ENCODE results near the gene PHF2. TPM values are rescaled to one million over a fixed set of nuclear protein-coding genes. Genes with fewer than 3 reads are reported as not detected.

The PHF2 gene
- total and polyA plus RNA-seq, 2 experiments from 2014 or later, result 4.3 to 11.8 TPM

DNA sequence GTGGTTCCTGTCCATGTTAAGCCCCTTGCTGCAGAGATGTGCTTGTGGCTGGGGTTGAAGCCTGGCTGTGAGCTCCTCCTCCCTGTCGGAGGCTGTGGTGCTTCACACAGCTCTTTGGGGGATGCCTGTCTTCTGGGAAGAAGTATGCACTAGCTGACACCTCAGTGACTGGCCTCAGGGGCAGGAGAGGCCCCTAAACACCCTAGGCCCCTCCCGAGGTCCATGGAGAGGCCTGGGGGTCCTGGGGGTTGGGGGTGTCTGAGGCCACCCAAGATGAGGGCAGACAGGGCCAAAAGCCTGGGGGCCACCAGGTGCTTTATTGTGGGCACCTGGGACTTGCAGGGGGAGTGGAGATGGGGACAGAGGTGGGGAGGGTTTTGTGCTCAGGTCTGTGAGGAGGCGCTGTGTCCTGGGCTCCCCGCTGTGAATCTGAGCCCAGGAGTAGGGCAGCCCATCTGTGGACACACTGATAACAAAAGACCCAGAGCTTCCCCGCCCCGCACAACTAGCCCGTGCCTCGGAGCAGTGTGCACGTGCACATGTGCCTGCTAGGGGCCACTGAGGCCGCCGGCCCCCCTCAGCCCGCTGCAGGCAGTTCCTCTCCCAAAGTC lies 92.0 kb downstream of the PHF2 start:
- ATAC-seq, result peak; percentile 59

GRCh38 chr9:93669116-93669957 lies 93.0 kb downstream of the PHF2 start:
- H3K79me2 ChIP-seq (replicated peaks; ENCODE audit: insufficient read depth), result no peaks in the 10 kb centered on the region
- no peak overlapping the region for H3K4me3 ChIP-seq
- no peak overlapping the region for H3K27ac ChIP-seq (ENCODE audit: low read depth)
- peaks cover 9% of the 10 kb centered on the region; the same call in 1 of the 3 replicates for H3K4me1 Mint-ChIP-seq
- no peaks in the 10 kb centered on the region for H3K9me2 ChIP-seq (ENCODE audit: insufficient read depth)
- H3K9me3 Mint-ChIP-seq, result no peaks in the 10 kb centered on the region
- no peak overlapping the region for H2AFZ ChIP-seq
- DNase-seq (ENCODE audit: low spot score), result no peak
- H4K20me1 ChIP-seq (replicated peaks; ENCODE audit: insufficient read depth), result no peaks in the 10 kb centered on the region
- H3K27me3 Mint-ChIP-seq (ENCODE audit: insufficient read depth, low read depth, poor library complexity), result peaks cover 7% of the 10 kb centered on the region
- H3F3A ChIP-seq (replicated peaks; ENCODE audit: low read depth), result no peaks in the 10 kb centered on the region
- H3K36me3 ChIP-seq (ENCODE audit: insufficient read depth), result no peaks in the 10 kb centered on the region
- peaks cover 2% of the 10 kb centered on the region; the same call in 2 of the 3 replicates for H3K36me3 Mint-ChIP-seq (ENCODE audit: low read depth)
- peak overlapping the region; percentile 67 for H3K27ac Mint-ChIP-seq
- H3K4me3 Mint-ChIP-seq, result no peak overlapping the region
- no peaks in the 10 kb centered on the region for H3K4me1 ChIP-seq (ENCODE audit: insufficient read depth)
- H3K27me3 ChIP-seq (ENCODE audit: insufficient read depth), result no peaks in the 10 kb centered on the region
- H3K4me2 ChIP-seq, result no peak overlapping the region
- ATAC-seq, result no peak; the same call in 2 of the 3 replicates
- TF ChIP-seq NANOG (IDR thresholded peaks at IDR 0.05; ENCODE audit: borderline replicate concordance), result no peak
- no peak for TF ChIP-seq ZNF114 (CRISPR knock-in tag; IDR thresholded peaks at IDR 0.05)
- no peak for TF ChIP-seq CREB1 (CRISPR knock-in tag; IDR thresholded peaks at IDR 0.05; ENCODE audit: low read depth)
- TF ChIP-seq REST (IDR thresholded peaks at IDR 0.05; ENCODE audit: unreplicated experiment), result no peak
- no peak for TF ChIP-seq ZNF331 (CRISPR knock-in tag; IDR thresholded peaks at IDR 0.05; ENCODE audit: low read depth)

More for the DNA sequence above, 92.0 kb downstream of the PHF2 start:
- H3F3A ChIP-seq (replicated peaks; ENCODE audit: low read depth), result no peaks in the 10 kb centered on the region
- no peak overlapping the region for H3K4me2 ChIP-seq
- no peak overlapping the region for H3K4me3 ChIP-seq
- H3K9me2 ChIP-seq (ENCODE audit: insufficient read depth), result no peaks in the 10 kb centered on the region
- H3K27ac ChIP-seq (ENCODE audit: low read depth), result no peak overlapping the region
- no peak for TF ChIP-seq POLR2AphosphoS5 (IDR thresholded peaks at IDR 0.05; ENCODE audit: low read depth)
- TF ChIP-seq CREB1 (CRISPR knock-in tag; IDR thresholded peaks at IDR 0.05; ENCODE audit: low read depth), result no peak
- TF ChIP-seq, protein P1, sequence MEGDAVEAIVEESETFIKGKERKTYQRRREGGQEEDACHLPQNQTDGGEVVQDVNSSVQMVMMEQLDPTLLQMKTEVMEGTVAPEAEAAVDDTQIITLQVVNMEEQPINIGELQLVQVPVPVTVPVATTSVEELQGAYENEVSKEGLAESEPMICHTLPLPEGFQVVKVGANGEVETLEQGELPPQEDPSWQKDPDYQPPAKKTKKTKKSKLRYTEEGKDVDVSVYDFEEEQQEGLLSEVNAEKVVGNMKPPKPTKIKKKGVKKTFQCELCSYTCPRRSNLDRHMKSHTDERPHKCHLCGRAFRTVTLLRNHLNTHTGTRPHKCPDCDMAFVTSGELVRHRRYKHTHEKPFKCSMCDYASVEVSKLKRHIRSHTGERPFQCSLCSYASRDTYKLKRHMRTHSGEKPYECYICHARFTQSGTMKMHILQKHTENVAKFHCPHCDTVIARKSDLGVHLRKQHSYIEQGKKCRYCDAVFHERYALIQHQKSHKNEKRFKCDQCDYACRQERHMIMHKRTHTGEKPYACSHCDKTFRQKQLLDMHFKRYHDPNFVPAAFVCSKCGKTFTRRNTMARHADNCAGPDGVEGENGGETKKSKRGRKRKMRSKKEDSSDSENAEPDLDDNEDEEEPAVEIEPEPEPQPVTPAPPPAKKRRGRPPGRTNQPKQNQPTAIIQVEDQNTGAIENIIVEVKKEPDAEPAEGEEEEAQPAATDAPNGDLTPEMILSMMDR (conservative IDR thresholded peaks at IDR 0.05; ENCODE audit: low read depth in 2 of 2), result 0 out of 4 replicates have a peak, but pooled peaks of 1 of the 2 experiments have one; percentile 5
- Mint-ChIP-seq H3K4me1 (peaks cover 9% of the 10 kb centered on the region; the same call in 1 of the 3 replicates), H3K9me3 (no peaks in the 10 kb centered on the region), H3K4me3 (no peak overlapping the region), H3K27ac (no peak overlapping the region), H3K36me3 (ENCODE audit: low read depth) (no peaks in the 10 kb centered on the region; the same call in 2 of the 3 replicates), H3K27me3 (ENCODE audit: insufficient read depth, low read depth, poor library complexity) (peaks cover 7% of the 10 kb centered on the region)
- no peak overlapping the region for H2AFZ ChIP-seq
- H3K79me2 ChIP-seq (replicated peaks; ENCODE audit: insufficient read depth), result no peaks in the 10 kb centered on the region
- H4K20me1 ChIP-seq (replicated peaks; ENCODE audit: insufficient read depth), result no peaks in the 10 kb centered on the region
- no peaks in the 10 kb centered on the region for H3K27me3 ChIP-seq (ENCODE audit: insufficient read depth)
- no peaks in the 10 kb centered on the region for H3K36me3 ChIP-seq (ENCODE audit: insufficient read depth)
- H3K4me1 ChIP-seq (ENCODE audit: insufficient read depth), result no peaks in the 10 kb centered on the region
- peak; percentile 27 for DNase-seq (ENCODE audit: low spot score)
